Immature natural killer cell (primary cell): Measurements from ENCODE around the gene PDS5A. TPM values are rescaled to one million over a fixed set of nuclear protein-coding genes. Genes with fewer than 3 reads are reported as not detected.
"Not testable (repeated sequence)": the region's sequence is repeated elsewhere in the genome, so short reads cannot be mapped to it uniquely, and the experiment has no call there.

Source experiments
- DNase-seq, 3 donors: peaks; one replicate each; pipeline ENCODE4 v3.0.0; 2022; ENCODE audit warnings: mixed read lengths in 1 of 3
- H3K27ac Mint-ChIP-seq, 6 donors: one replicate each; pipeline ENCODE4 v1.8.0; 2020; ENCODE audit warnings: mixed read lengths in 6 of 6, mild to moderate bottlenecking in 5 of 6, inconsistent platforms in 4 of 6, moderate library complexity in 3 of 6
- H3K27me3 Mint-ChIP-seq, 3 donors: one replicate each; pipeline ENCODE4 v1.8.0; 2020 to 2021; ENCODE audit warnings: low read depth in 3 of 3, mild to moderate bottlenecking in 3 of 3, mixed read lengths in 3 of 3, moderate library complexity in 3 of 3, inconsistent platforms in 1 of 3
- H3K36me3 Mint-ChIP-seq, 3 donors: one replicate each; pipeline ENCODE4 v1.8.0; 2020; ENCODE audit warnings: mixed read lengths in 3 of 3, inconsistent platforms in 2 of 3, mild to moderate bottlenecking in 2 of 3
- H3K4me1 Mint-ChIP-seq, 2 donors: one replicate each; pipeline ENCODE4 v1.8.0; 2020; ENCODE audit warnings: inconsistent platforms in 2 of 2, mild to moderate bottlenecking in 2 of 2, mixed read lengths in 2 of 2, moderate library complexity in 1 of 2
- H3K4me3 Mint-ChIP-seq, 5 donors: one replicate each; pipeline ENCODE4 v1.8.0; 2020; ENCODE audit warnings: mild to moderate bottlenecking in 5 of 5, mixed read lengths in 5 of 5, inconsistent platforms in 3 of 5, moderate library complexity in 3 of 5
- H3K9me3 Mint-ChIP-seq, 6 donors: one replicate each; pipeline ENCODE4 v1.8.0; 2020; ENCODE audit warnings: mild to moderate bottlenecking in 6 of 6, mixed read lengths in 6 of 6, inconsistent platforms in 4 of 6, moderate library complexity in 3 of 6
- polyA plus RNA-seq, 3 donors: library from polyadenylated mRNA; unstranded; fragments of 300-500 nt; fragmentation: Illumina TruSeq; gene quantifications; one replicate each; pipeline ENCODE4 v1.2.3, GENCODE V29; 2021

Gene PDS5A
- polyA plus RNA-seq, 3 donors from 2014 or later, result 21.6 to 43.2 (median 23.7) TPM

- H3K4me1 Mint-ChIP-seq, result peaks cover 0 to 1% of the 10 kb centered on the region in 2 donors
- H3K27ac Mint-ChIP-seq, result peak overlapping the region in 2 of 6 donors; percentile 26 to 38
- no peaks in the 10 kb centered on the region for H3K27me3 Mint-ChIP-seq
- no peak overlapping the region for H3K4me3 Mint-ChIP-seq
- H3K9me3 Mint-ChIP-seq, result no peaks in the 10 kb centered on the region
- no peak for DNase-seq
- H3K36me3 Mint-ChIP-seq, result peaks cover 4 to 26% (median 24%) of the 10 kb centered on the region in 3 donors
These were observed 72.1 kb downstream of the PDS5A start for GRCh38 chr4:39905656-39906055.

GRCh38 chr4:39905019-39905418 is 72.7 kb downstream of the PDS5A start:
- not testable (repeated sequence) for H3K27me3 Mint-ChIP-seq, H3K4me1 Mint-ChIP-seq, H3K4me3 Mint-ChIP-seq, DNase-seq, H3K9me3 Mint-ChIP-seq, H3K27ac Mint-ChIP-seq
- peaks cover 4 to 26% (median 26%) of the 10 kb centered on the region in 3 donors for H3K36me3 Mint-ChIP-seq

DNA sequence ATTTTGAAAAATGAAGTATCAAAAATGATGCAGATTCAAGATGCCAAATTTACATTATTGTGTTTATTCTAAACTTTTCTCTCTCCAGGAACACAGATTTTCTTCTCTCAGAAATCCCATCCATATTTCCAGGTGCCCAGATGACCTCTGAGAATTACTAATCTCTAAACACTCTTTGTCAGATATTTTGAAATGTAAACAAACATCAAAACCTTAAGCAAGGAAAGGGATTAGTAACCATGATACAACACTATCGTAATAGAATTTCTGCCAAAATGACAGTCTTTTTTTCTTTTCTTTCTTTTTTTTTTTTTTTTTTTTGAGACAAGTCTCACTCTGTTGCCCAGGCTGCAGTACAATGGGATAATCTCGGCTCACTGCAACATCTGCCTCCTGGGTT is 76.7 kb downstream of the PDS5A start:
- H3K36me3 Mint-ChIP-seq, result peaks cover 9 to 40% (median 26%) of the 10 kb centered on the region in 3 donors
- H3K27me3 Mint-ChIP-seq, result no peaks in the 10 kb centered on the region
- peak overlapping the region in 1 of 6 donors; percentile 3 for H3K27ac Mint-ChIP-seq
- DNase-seq, result no peak
- peaks cover 0 to 1% of the 10 kb centered on the region in 2 donors for H3K4me1 Mint-ChIP-seq
- no peak overlapping the region for H3K4me3 Mint-ChIP-seq
- H3K9me3 Mint-ChIP-seq, result no peaks in the 10 kb centered on the region

DNA sequence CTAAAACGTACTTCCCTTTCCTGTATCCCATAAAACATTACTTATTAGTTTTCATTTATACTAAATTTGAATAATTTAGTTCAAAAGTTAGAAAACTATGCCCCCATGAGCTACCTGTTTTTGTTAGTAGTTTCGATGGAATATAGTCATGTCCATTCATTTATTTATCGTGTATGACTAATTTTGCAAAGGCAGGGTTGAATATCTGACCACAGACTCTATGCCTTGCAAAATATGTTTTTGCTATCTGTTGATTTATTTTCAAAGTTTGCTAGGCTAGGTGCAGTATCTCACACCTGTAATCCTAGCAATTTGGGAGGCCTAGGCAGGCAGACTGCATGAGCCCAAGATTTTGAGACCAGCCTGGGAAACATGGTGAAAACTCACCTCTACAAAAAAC is 78.4 kb downstream of the PDS5A start:
- Mint-ChIP-seq H3K27me3 (no peaks in the 10 kb centered on the region), H3K4me3 (no peak overlapping the region), H3K36me3 (peaks cover 9 to 45% (median 25%) of the 10 kb centered on the region in 3 donors), H3K9me3 (no peaks in the 10 kb centered on the region), H3K27ac (no peak overlapping the region), H3K4me1 (no peaks in the 10 kb centered on the region)
- DNase-seq, result no peak

DNA sequence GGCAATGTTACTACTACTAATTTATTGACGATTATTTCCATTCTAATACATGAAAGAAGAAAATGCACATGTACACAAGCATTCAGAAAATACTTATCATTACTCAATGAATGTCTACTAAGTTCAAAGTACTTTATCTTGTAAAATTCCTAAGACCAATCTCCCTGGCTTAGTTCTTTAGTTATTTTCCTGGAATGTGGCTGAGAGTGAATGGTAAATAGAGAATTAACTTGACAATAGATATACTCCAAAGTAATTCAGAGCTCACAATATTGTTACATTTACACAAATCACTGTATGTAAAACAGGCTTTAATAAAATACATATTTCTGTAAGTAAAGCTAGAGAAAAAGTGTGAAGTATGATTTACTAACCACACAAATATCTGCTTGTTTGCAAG is 79.7 kb downstream of the PDS5A start:
- Mint-ChIP-seq H3K4me3 (no peak overlapping the region), H3K27me3 (peaks cover 0 to 3% (median 0%) of the 10 kb centered on the region in 3 donors), H3K4me1 (no peaks in the 10 kb centered on the region), H3K36me3 (peaks cover 9 to 47% (median 28%) of the 10 kb centered on the region in 3 donors), H3K27ac (no peak overlapping the region), H3K9me3 (no peaks in the 10 kb centered on the region)
- no peak for DNase-seq

DNA sequence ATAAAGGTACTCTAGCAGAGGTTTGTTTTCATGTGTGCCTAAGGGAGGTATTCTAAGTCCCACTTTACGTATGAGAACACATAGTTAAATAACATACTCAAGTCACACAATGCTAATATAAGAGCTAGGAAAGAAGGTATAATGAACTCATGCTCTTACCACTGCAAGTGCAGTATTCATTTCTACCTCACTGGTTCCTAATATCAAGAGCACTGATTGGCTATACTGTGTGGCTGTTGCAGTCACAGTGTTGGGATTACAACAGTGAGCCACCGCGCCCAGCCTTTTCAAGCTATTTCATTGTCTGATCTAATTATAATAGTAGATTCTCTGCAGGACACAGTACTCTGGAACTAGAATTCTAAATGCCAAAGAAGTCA is 84.0 kb downstream of the PDS5A start:
- no peak overlapping the region for H3K27ac Mint-ChIP-seq
- no peaks in the 10 kb centered on the region for H3K9me3 Mint-ChIP-seq
- peaks cover 12 to 35% (median 13%) of the 10 kb centered on the region in 3 donors for H3K36me3 Mint-ChIP-seq
- no peak for DNase-seq
- H3K4me3 Mint-ChIP-seq, result no peak overlapping the region
- peaks cover 0 to 3% (median 0%) of the 10 kb centered on the region in 3 donors for H3K27me3 Mint-ChIP-seq
- no peaks in the 10 kb centered on the region for H3K4me1 Mint-ChIP-seq

GRCh38 chr4:39892988-39893692 is 84.6 kb downstream of the PDS5A start:
- Mint-ChIP-seq H3K27ac (peak overlapping the region in 2 of 6 donors; percentile 2 to 22), H3K4me1 (no peaks in the 10 kb centered on the region), H3K36me3 (peaks cover 12 to 38% (median 16%) of the 10 kb centered on the region in 3 donors), H3K4me3 (no peak overlapping the region), H3K27me3 (peaks cover 0 to 3% (median 0%) of the 10 kb centered on the region in 3 donors), H3K9me3 (no peaks in the 10 kb centered on the region)
- no peak for DNase-seq

GRCh38 chr4:39889226-39889625 is 88.5 kb downstream of the PDS5A start:
- H3K4me1 Mint-ChIP-seq, result no peaks in the 10 kb centered on the region
- no peak overlapping the region for H3K4me3 Mint-ChIP-seq
- no peak for DNase-seq
- H3K27me3 Mint-ChIP-seq, result peaks cover 0 to 3% (median 3%) of the 10 kb centered on the region in 3 donors
- no peaks in the 10 kb centered on the region for H3K9me3 Mint-ChIP-seq
- peaks cover 7 to 32% (median 25%) of the 10 kb centered on the region in 3 donors for H3K36me3 Mint-ChIP-seq
- H3K27ac Mint-ChIP-seq, result peak overlapping the region in 5 of 6 donors; percentile 12 to 58 (median 48)

GRCh38 chr4:39888541-39888940 is 89.2 kb downstream of the PDS5A start:
- Mint-ChIP-seq H3K27me3 (peaks cover 0 to 3% (median under 1%) of the 10 kb centered on the region in 3 donors), H3K36me3 (peaks cover 7 to 32% (median 25%) of the 10 kb centered on the region in 3 donors), H3K4me1 (no peaks in the 10 kb centered on the region), H3K4me3 (no peak overlapping the region), H3K9me3 (no peaks in the 10 kb centered on the region), H3K27ac (peak overlapping the region in 1 of 6 donors; percentile 5)
- no peak for DNase-seq

DNA sequence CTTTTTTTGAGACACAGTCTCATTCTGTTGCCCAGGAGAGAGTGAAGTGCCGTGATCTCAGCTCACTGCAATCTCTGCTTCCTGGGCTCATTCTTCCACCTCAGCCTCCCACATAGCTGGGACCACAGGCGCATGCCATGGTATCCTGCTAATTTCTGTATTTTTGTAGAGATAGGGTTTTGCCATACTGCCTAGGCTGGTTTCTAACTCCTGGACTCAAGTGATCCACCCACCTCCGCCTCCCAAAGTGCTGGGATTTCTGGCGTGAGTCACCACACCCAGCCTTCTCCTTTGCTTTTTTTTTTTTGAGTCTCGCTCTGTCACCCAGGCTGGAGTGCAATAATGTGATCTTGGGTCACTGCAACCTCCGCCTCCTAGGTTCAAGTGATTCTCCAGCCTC is 94.1 kb downstream of the PDS5A start:
- Mint-ChIP-seq H3K27me3 (peaks cover 0 to 5% (median 3%) of the 10 kb centered on the region in 3 donors), H3K4me3 (no peak overlapping the region), H3K4me1 (peaks cover 0 to 12% of the 10 kb centered on the region in 2 donors), H3K9me3 (no peaks in the 10 kb centered on the region), H3K36me3 (peaks cover 15 to 36% (median 21%) of the 10 kb centered on the region in 3 donors), H3K27ac (no peak overlapping the region)
- DNase-seq, result no peak

DNA sequence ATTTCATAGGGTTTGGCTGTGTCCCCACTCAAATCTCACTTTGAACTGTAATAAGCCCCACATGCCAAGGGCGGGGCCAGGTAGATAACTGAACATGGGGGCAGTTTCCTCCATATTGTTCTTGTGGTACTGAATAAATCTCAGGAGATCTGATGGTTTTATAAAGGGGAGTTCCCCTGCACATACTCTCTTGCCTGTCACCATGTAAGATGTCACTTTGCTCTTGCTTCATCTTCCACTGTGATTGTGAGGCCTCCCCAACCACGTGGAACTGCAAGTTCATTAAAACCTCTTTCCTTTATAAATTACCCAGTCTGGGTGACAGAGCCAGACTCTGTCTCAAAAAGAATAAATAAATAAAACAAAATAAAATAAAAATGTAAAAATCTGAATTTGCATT is 95.9 kb downstream of the PDS5A start:
- H3K27me3 Mint-ChIP-seq, result peaks cover 0 to 5% (median 3%) of the 10 kb centered on the region in 3 donors
- peaks cover 13 to 25% (median 14%) of the 10 kb centered on the region in 3 donors for H3K36me3 Mint-ChIP-seq
- H3K27ac Mint-ChIP-seq, result peak overlapping the region in 3 of 6 donors; percentile 9 to 77 (median 20)
- H3K9me3 Mint-ChIP-seq, result no peaks in the 10 kb centered on the region
- H3K4me3 Mint-ChIP-seq, result no peak overlapping the region
- H3K4me1 Mint-ChIP-seq, result peaks cover 0 to 12% of the 10 kb centered on the region in 2 donors
- DNase-seq, result no peak

DNA sequence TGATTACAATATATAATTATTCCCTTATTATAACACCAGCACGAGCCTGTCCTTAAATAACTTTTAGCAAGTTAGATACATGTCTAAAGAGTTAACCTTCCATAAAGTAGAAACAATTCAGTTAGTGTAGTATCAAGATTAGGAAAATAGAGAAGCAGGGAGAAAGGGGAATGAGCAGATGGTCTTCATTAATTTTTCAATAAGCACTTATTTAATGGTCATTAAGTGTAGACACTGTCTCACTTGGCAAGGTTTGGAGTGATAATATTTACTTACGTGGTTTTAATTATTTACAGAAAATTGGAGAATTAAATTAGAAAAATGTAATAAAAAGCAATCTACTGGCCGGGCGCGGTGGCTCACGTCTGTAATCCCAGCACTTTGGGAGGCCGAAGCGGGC is 99.7 kb downstream of the PDS5A start:
- Mint-ChIP-seq H3K27me3 (peaks cover 0 to 3% (median 0%) of the 10 kb centered on the region in 3 donors), H3K36me3 (peaks cover 8 to 25% (median 15%) of the 10 kb centered on the region in 3 donors), H3K4me1 (peaks cover 12 to 31% of the 10 kb centered on the region in 2 donors), H3K9me3 (no peaks in the 10 kb centered on the region), H3K4me3 (no peak overlapping the region), H3K27ac (peak overlapping the region in 1 of 6 donors; percentile 7)
- no peak for DNase-seq

DNA sequence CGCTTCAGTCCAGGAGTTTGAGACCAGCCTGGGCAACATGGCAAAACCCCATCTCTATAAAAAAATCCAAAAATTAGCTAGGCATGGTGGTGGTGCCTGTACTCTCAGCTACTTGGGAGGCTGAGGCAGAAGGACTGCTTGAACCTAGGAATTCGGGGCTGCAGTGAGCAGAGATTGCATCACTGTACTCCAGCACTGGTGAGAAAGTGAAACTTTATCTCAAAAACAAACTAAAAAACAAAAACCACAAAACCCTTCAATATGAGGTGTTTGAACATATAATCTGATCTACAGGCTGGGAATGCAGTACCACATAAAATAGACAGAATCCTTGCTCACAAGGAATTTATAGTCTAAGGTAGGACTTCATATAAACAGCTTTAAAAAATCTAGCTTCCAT is 103.9 kb downstream of the PDS5A start:
- no peak for DNase-seq
- Mint-ChIP-seq H3K27me3 (no peaks in the 10 kb centered on the region), H3K27ac (peak overlapping the region; percentile 43 to 88 (median 65)), H3K4me1 (peaks cover 12 to 19% of the 10 kb centered on the region in 2 donors), H3K36me3 (peaks cover 7 to 20% (median 9%) of the 10 kb centered on the region in 3 donors), H3K9me3 (no peaks in the 10 kb centered on the region), H3K4me3 (peak overlapping the region in 4 of 5 donors; percentile 1 to 39 (median 23))

- no peaks in the 10 kb centered on the region for H3K4me1 Mint-ChIP-seq
- DNase-seq, result no peak
- H3K36me3 Mint-ChIP-seq, result peaks cover 4 to 23% (median 4%) of the 10 kb centered on the region in 3 donors
- H3K27me3 Mint-ChIP-seq, result no peaks in the 10 kb centered on the region
- no peaks in the 10 kb centered on the region for H3K9me3 Mint-ChIP-seq
- no peak overlapping the region for H3K27ac Mint-ChIP-seq
- no peak overlapping the region for H3K4me3 Mint-ChIP-seq
These were observed 112.4 kb downstream of the PDS5A start for GRCh38 chr4:39865280-39865679.
